ENCODE measurements around the gene CXCL17.
"Not testable (repeated sequence)": the region's sequence is repeated elsewhere in the genome, so short reads cannot be mapped to it uniquely, and the experiment has no call there.

CXCL17 gene

DNA sequence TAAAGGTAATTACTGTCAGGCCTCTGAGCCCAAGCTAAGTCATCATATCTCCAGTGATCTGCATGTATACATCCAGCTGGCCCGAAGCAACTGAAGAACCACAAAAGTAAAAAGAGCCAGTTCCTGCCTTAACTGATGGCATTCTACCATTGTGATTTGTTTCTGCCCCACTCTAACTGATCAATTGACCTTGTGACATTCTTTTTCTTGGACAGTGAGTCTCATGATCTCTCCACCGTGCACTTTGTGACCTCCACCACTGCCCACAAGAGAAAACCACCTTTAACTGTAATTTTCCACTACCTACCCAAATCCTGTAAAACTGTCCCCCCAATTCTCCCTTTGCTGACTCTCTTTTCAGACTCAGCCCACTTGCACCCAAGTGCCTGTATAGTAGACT, 17.2 kb upstream of the CXCL17 start:
- TF ChIP-seq POLR2A (IDR thresholded peaks at IDR 0.05; ENCODE audit: low read depth, low read length) (no peak), TAF1 (IDR thresholded peaks at IDR 0.05; ENCODE audit: borderline replicate concordance, low read depth, low read length) (no peak), POLR2AphosphoS5 (IDR thresholded peaks at IDR 0.05; ENCODE audit: low read depth, low read length) (no peak)
- no peak for DNase-seq (ENCODE audit: insufficient read length)
- no peak for FAIRE-seq

DNA sequence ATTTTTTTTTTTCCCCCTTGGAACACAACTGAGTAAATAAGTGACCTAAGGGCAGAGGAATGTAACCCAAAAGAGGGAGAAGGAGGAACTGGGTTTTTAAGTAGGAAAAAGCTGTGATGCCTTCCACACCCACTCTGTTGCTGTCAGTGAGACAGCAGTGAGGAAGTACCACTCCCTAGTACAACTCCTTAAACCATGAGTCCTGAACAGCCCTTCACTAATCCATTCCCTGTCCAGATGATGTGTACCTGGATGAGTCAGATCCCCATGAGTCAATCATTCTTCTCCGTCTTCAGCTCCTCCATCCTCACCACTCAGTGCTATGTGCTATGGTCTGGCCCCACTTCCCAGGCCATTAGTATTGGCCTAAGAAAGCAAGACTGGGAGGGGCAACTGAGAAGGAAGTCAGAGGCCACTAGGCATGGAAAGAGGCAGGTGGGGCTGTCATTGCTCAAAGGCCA, 12.9 kb upstream of the CXCL17 start:
- no peak for TF ChIP-seq POLR2A (IDR thresholded peaks at IDR 0.05; ENCODE audit: low read depth, low read length)
- no peak for TF ChIP-seq TAF1 (IDR thresholded peaks at IDR 0.05; ENCODE audit: borderline replicate concordance, low read depth, low read length)
- no peak for TF ChIP-seq POLR2AphosphoS5 (IDR thresholded peaks at IDR 0.05; ENCODE audit: low read depth, low read length)
- DNase-seq (ENCODE audit: insufficient read length): no peak
- FAIRE-seq: no peak

DNA sequence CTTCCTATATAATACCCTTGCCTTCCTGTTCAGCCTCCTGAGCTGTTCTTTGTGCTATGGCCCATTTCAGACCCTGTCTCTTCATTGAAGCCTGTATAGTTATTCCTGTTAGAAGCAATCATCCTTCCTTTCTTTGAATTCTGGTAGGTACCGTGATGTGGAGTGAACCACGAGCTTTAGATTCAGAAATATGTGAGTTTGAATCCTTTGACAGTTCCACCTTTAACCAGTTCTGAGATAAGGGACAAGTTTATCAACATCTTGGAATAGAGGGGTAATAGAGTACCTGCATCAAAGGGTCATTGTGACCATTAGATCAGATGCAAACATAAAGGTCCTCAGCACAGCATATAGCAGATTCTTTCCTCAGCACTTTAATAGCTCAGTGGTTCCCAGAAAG, 12.3 kb upstream of the CXCL17 start:
- DNase-seq (ENCODE audit: insufficient read length): no peak
- no peak for FAIRE-seq
- TF ChIP-seq POLR2AphosphoS5 (IDR thresholded peaks at IDR 0.05; ENCODE audit: low read depth, low read length) (no peak), POLR2A (IDR thresholded peaks at IDR 0.05; ENCODE audit: low read depth, low read length) (no peak), TAF1 (IDR thresholded peaks at IDR 0.05; ENCODE audit: borderline replicate concordance, low read depth, low read length) (no peak)

DNA sequence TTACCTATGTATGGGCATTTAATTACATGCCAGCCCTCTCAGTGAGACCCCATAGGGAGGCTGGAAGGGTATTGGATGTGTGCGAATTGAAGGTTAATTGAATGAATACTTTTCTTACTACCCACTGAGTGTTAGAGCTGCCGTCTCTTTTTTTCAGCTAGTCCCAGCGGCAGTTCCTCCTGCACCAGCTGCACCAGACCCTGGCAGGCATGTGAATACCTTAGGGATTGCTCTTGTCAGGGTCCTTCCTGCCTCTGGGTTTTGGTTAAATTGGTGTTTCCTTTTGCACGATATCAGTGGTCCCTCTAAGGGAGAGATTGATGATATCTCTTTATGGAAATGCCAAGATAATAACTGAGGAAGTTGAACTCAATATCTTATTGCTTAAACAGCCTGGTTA, 9.8 kb upstream of the CXCL17 start:
- TF ChIP-seq POLR2A (IDR thresholded peaks at IDR 0.05; ENCODE audit: low read depth, low read length): no peak
- no peak for TF ChIP-seq TAF1 (IDR thresholded peaks at IDR 0.05; ENCODE audit: borderline replicate concordance, low read depth, low read length)
- TF ChIP-seq POLR2AphosphoS5 (IDR thresholded peaks at IDR 0.05; ENCODE audit: low read depth, low read length): no peak
- DNase-seq (ENCODE audit: insufficient read length) (no peak), FAIRE-seq (no peak)

DNA sequence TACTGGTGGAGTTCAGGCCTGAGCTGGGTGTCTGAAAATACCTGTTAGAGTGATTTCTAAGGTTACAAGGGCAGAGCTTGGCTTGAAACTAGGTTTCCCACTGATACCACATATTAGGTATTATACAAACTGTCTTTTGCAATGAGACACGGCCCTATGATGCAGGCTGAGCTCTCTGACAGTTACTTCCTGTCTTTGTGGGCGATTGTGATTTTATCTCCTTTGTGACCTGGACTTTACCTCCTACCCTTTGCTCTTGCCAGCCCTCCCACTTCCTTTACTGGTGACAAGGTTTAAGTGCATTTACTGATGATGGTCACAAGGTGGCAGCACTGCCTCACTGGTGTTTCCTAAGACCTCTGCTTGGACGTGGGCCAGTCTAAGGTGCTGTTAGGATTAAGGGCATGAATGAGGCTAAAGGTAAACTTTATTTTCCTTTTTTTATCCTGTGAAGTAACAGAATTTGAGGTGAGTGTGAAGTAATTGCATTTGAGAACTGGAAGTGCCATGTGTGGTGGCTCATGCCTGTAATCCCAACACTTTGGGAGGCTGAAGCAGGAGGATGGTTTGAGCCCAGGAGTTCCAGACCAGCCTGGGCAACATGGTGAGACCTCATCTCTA, 7.7 kb upstream of the CXCL17 start:
- peak; percentile 55 for DNase-seq (ENCODE audit: insufficient read length)
- no peak for TF ChIP-seq POLR2A (IDR thresholded peaks at IDR 0.05; ENCODE audit: low read depth, low read length)
- TF ChIP-seq TAF1 (IDR thresholded peaks at IDR 0.05; ENCODE audit: borderline replicate concordance, low read depth, low read length): no peak
- no peak for TF ChIP-seq POLR2AphosphoS5 (IDR thresholded peaks at IDR 0.05; ENCODE audit: low read depth, low read length)
- FAIRE-seq: peak; percentile 99

DNA sequence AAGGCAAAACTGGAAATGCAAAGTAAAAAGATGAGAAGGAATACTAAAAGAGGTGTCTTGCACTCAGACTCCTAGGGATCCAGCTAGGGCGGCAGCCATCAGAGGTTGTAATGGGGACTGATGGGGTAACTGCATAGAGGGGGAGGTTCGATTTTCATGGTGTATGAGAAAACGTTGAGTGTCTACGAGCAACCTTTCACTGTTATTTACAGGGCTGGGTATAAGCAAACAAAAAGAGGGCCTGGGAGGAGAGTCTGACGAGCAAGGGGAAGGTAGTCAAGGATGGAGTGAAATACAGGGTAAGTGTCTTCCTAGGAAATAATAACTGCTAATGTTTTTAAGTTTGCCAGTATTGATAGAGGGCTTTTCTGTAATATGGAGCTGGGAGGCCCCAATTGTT, 5.6 kb upstream of the CXCL17 start:
- not testable (repeated sequence) for FAIRE-seq

DNA sequence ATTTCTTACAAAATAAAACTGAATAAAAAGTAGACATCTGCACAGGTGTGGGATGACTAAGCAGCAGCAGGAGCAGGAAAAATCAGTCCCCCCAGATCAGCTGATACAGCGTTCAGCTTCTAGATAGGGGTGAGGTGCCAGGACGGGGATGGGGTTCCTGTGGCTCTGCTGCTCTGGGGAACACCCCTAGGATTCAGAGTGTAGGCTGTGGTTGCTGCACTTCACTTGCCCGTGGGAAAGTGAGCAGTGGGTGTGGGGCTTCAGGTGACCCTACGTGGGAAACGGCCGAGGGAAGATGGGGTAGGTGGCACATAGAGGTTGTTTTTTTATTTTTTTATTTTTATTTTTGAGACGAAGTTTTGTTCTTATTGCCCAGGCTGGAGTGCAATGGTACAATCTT, 3.2 kb upstream of the CXCL17 start:
- DNase-seq (ENCODE audit: insufficient read length) (no peak), FAIRE-seq (no peak)
- TF ChIP-seq TAF1 (IDR thresholded peaks at IDR 0.05; ENCODE audit: borderline replicate concordance, low read depth, low read length) (no peak), POLR2AphosphoS5 (IDR thresholded peaks at IDR 0.05; ENCODE audit: low read depth, low read length) (no peak), POLR2A (IDR thresholded peaks at IDR 0.05; ENCODE audit: low read depth, low read length) (no peak)

More for the DNA sequence above, 5.6 kb upstream of the CXCL17 start:
- DNase-seq (ENCODE audit: insufficient read length): not testable (repeated sequence)

DNA sequence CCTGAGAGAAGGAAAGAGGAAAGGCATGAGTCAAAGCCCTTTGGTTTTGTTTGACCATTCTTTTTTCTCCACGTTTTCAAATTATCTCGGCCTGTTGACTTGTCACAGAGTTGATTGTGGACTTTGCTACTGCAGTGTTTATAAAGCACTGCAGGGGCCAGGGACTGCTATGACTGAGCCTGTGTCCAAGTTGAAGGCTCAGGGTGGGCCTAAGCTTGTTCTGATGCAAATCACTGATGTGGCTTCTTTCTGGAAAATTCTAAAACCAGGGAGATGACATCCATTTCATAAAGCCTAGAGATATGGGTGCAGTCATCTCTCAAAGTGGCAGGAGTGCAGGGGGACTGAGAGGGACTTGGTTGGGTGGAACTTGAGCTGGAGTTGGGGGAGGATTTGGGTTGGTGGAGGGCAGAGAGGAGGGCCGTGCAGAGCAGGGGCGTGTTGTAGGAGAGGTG, 1.2 kb upstream of the CXCL17 start:
- DNase-seq (ENCODE audit: insufficient read length) (no peak), FAIRE-seq (no peak)
- no peak for TF ChIP-seq POLR2A (IDR thresholded peaks at IDR 0.05; ENCODE audit: low read depth, low read length)
- no peak for TF ChIP-seq TAF1 (IDR thresholded peaks at IDR 0.05; ENCODE audit: borderline replicate concordance, low read depth, low read length)
- no peak for TF ChIP-seq POLR2AphosphoS5 (IDR thresholded peaks at IDR 0.05; ENCODE audit: low read depth, low read length)

DNA sequence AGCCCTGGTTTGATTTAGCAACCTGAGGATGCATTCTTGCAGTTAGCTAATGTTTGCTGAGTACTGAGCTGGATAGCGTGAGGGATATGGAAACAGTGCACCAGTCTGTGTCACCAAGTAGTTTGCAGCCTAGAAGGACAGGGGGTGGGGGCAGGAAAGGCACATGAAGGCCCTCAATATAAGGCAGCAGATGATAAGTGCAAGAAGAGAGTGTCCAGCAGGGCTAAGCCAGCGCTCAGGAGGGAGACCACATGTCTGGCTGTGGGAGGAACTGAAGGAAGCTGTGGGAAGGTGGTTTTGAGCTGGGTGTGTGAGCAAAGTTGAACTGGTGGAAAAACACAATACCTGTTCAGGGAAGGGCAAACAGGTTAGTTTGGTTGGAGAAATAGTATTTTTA, 1.7 kb downstream of the CXCL17 start:
- peak; percentile 62 for FAIRE-seq
- no peak for DNase-seq (ENCODE audit: insufficient read length)
- no peak for TF ChIP-seq POLR2A (IDR thresholded peaks at IDR 0.05; ENCODE audit: low read depth, low read length)
- TF ChIP-seq TAF1 (IDR thresholded peaks at IDR 0.05; ENCODE audit: borderline replicate concordance, low read depth, low read length): no peak
- no peak for TF ChIP-seq POLR2AphosphoS5 (IDR thresholded peaks at IDR 0.05; ENCODE audit: low read depth, low read length)

DNA sequence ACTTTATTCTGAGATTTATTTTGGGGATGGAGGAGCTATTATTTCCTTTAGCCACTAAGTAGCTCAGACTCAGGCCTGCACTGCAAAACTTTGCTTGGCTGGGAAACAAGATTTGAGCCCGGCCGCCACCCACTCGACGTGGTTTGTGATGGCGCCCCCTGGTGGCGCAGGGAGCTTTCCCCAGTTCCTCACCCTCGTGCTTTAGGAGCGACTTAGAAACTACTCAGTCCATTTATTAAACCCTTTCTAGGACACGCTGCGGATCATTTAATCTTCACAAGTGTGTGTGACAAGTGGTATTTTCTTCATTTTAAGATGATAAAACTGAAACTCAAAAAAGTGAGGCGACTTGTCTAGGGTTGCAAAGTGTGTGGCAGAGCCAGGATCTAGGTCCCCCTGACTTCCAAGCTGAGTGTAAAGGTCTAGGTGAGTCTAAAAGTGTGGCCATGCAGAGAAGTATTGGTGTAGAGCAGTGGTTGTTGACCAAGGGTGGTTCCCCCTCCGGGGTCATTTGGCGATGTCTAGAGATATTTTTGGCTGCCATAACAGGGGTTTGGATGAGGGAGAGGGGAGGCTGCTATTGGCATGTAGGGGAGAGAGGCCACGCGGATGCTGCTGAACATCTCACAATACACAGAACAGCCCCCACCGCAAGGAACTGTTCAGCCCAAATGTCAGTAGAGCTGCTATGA, 2.2 kb downstream of the CXCL17 start:
- FAIRE-seq (no peak), DNase-seq (ENCODE audit: insufficient read length) (peak; percentile 52)

DNA sequence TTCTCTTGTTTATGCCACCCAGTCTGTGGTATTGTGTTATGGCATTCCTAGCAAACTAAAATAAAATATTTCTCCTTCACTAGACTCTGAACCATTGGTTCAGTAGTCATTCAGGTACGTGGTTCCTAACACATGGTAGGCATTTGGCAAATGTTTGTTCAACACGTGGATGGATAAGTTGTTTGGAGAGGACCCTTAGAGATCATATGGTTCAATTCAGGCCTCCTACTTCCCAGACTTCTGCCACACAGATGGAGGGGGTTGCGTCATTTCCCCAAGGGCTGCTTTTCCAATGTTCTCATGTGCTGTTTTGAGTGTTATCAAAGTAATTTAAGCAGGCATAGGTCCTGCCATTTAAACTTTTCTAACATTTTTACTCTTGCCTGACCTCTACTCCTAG, 6.7 kb downstream of the CXCL17 start:
- DNase-seq (ENCODE audit: insufficient read length): no peak
- TF ChIP-seq POLR2AphosphoS5 (IDR thresholded peaks at IDR 0.05; ENCODE audit: low read depth, low read length): no peak
- TF ChIP-seq TAF1 (IDR thresholded peaks at IDR 0.05; ENCODE audit: borderline replicate concordance, low read depth, low read length): no peak
- TF ChIP-seq POLR2A (IDR thresholded peaks at IDR 0.05; ENCODE audit: low read depth, low read length): no peak
- no peak for FAIRE-seq

More for the DNA sequence above, 2.2 kb downstream of the CXCL17 start:
- no peak for TF ChIP-seq TAF1 (IDR thresholded peaks at IDR 0.05; ENCODE audit: borderline replicate concordance, low read depth, low read length)
- no peak for TF ChIP-seq POLR2A (IDR thresholded peaks at IDR 0.05; ENCODE audit: low read depth, low read length)
- TF ChIP-seq POLR2AphosphoS5 (IDR thresholded peaks at IDR 0.05; ENCODE audit: low read depth, low read length): no peak

DNA sequence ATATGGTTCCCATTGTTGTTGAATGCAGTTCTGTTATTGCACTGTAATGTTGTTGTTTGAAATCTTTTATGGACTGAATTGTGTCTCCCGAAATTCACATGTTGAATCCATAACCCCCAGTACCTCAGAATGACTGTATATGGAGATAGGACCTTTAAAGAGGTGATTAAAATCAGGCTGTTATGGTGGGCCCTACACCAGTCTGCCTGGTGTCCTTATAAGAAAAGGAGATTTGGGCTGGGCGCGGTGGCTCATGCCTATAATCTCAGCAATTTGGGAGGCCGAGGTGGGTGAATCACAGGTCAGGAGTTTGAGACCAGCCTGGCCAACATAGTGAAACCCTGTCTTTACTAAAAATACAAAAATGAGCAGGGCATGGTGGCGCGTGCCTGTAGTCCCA, 7.4 kb downstream of the CXCL17 start:
- no peak for DNase-seq (ENCODE audit: insufficient read length)
- FAIRE-seq: no peak
- TF ChIP-seq POLR2A (IDR thresholded peaks at IDR 0.05; ENCODE audit: low read depth, low read length) (no peak), POLR2AphosphoS5 (IDR thresholded peaks at IDR 0.05; ENCODE audit: low read depth, low read length) (no peak), TAF1 (IDR thresholded peaks at IDR 0.05; ENCODE audit: borderline replicate concordance, low read depth, low read length) (no peak)

All from GM12892 (cell line).